HEK293 (cell line): Measurements from ENCODE around the gene NOC2L.

ENCODE experiments used
- BCL11B ChIP-seq: fragments of 450-650 bp; formaldehyde crosslinking; IDR thresholded peaks from 2 replicates; pipeline ENCODE4 v1.5.1; 2016; ENCODE audit warnings: low read depth, missing biosample characterization, missing genetic modification characterization
- EGR2 ChIP-seq: fragments of 450-650 bp; formaldehyde crosslinking; IDR thresholded peaks from 2 replicates; pipeline ENCODE4 v1.5.1; 2016; ENCODE audit warnings: low read depth, missing biosample characterization, missing genetic modification characterization
- HOXA7 ChIP-seq: sonication (generic); formaldehyde crosslinking; IDR thresholded peaks from 2 replicates; pipeline ENCODE4 v1.8.1; 2022; ENCODE audit warnings: missing genetic modification reagents, borderline replicate concordance
- KLF1 ChIP-seq: fragments of 450-650 bp; formaldehyde crosslinking; IDR thresholded peaks from 2 replicates; pipeline ENCODE4 v1.5.1; 2016; ENCODE audit warnings: missing biosample characterization, missing genetic modification characterization
- KLF8 ChIP-seq: fragments of 450-650 bp; formaldehyde crosslinking; IDR thresholded peaks from 2 replicates; pipeline ENCODE4 v1.5.1; 2016; ENCODE audit warnings: missing biosample characterization, missing genetic modification characterization
- ZBTB20 ChIP-seq: fragments of 450-650 bp; formaldehyde crosslinking; IDR thresholded peaks from 2 replicates; pipeline ENCODE4 v1.5.1; 2016; ENCODE audit warnings: missing biosample characterization, missing genetic modification characterization
- ZFP37 ChIP-seq: fragments of 450-650 bp; formaldehyde crosslinking; IDR thresholded peaks from 2 replicates; pipeline ENCODE4 v1.5.1; 2016; ENCODE audit warnings: missing biosample characterization, missing genetic modification characterization
- ZFP69B ChIP-seq: fragments of 450-650 bp; formaldehyde crosslinking; IDR thresholded peaks from 2 replicates; pipeline ENCODE4 v1.5.1; 2016; ENCODE audit warnings: missing biosample characterization, missing genetic modification characterization
- ZNF121 ChIP-seq: fragments of 450-650 bp; formaldehyde crosslinking; IDR thresholded peaks from 2 replicates; pipeline ENCODE4 v1.5.1; 2016; ENCODE audit warnings: missing biosample characterization, missing genetic modification characterization
- ZNF157 ChIP-seq: fragments of 450-650 bp; formaldehyde crosslinking; IDR thresholded peaks from 2 replicates; pipeline ENCODE4 v1.5.1; 2016; ENCODE audit warnings: missing biosample characterization, missing genetic modification characterization
- ZNF175 ChIP-seq: fragments of 450-650 bp; formaldehyde crosslinking; IDR thresholded peaks from 2 replicates; pipeline ENCODE4 v1.5.1; 2016; ENCODE audit warnings: missing biosample characterization, missing genetic modification characterization
- ZNF2 ChIP-seq: fragments of 450-650 bp; formaldehyde crosslinking; IDR thresholded peaks from 2 replicates; pipeline ENCODE4 v1.5.1; 2016; ENCODE audit warnings: missing biosample characterization, missing genetic modification characterization
- ZNF341 ChIP-seq: fragments of 450-650 bp; formaldehyde crosslinking; IDR thresholded peaks from 2 replicates; pipeline ENCODE4; 2016; ENCODE audit warnings: low read depth, missing biosample characterization, missing genetic modification characterization
- ZNF404 ChIP-seq: fragments of 450-650 bp; formaldehyde crosslinking; IDR thresholded peaks from 2 replicates; pipeline ENCODE4 v1.5.1; 2017; ENCODE audit warnings: missing biosample characterization, missing genetic modification characterization
- ZNF473 ChIP-seq: fragments of 450-650 bp; formaldehyde crosslinking; IDR thresholded peaks from 2 replicates; pipeline ENCODE4 v1.5.1; 2017; ENCODE audit warnings: missing biosample characterization, missing genetic modification characterization
- ZNF501 ChIP-seq: fragments of 450-650 bp; formaldehyde crosslinking; IDR thresholded peaks from 2 replicates; pipeline ENCODE4 v1.5.1; 2016; ENCODE audit warnings: missing biosample characterization, missing genetic modification characterization
- ZNF596 ChIP-seq: fragments of 450-650 bp; IDR thresholded peaks from 2 replicates; pipeline ENCODE4 v1.5.0; 2018; ENCODE audit warnings: missing biosample characterization, mild to moderate bottlenecking, missing genetic modification characterization, moderate library complexity
- ZNF623 ChIP-seq: fragments of 450-650 bp; formaldehyde crosslinking; IDR thresholded peaks from 2 replicates; pipeline ENCODE4 v1.5.1; 2016; ENCODE audit warnings: missing biosample characterization, missing genetic modification characterization
- ZNF654 ChIP-seq: fragments of 450-650 bp; formaldehyde crosslinking; IDR thresholded peaks from 2 replicates; pipeline ENCODE4 v1.5.1; 2016; ENCODE audit warnings: low read depth, missing biosample characterization, missing genetic modification characterization
- ZNF664 ChIP-seq: fragments of 450-650 bp; formaldehyde crosslinking; IDR thresholded peaks from 2 replicates; pipeline ENCODE4 v1.5.1; 2016; ENCODE audit warnings: missing biosample characterization, missing genetic modification characterization
- ZNF701 ChIP-seq: fragments of 450-650 bp; formaldehyde crosslinking; IDR thresholded peaks from 2 replicates; pipeline ENCODE4 v1.5.1; 2016; ENCODE audit warnings: missing biosample characterization, missing genetic modification characterization
- ZNF837 ChIP-seq: fragments of 450-650 bp; formaldehyde crosslinking; IDR thresholded peaks from 2 replicates; pipeline ENCODE4 v1.5.1; 2016; ENCODE audit warnings: missing biosample characterization, missing genetic modification characterization
- TF ChIP-seq, protein P1 (sequence below): fragments of 450-650 bp; formaldehyde crosslinking; IDR thresholded peaks from 2 replicates; pipeline ENCODE4 v1.5.1; 2016; ENCODE audit warnings: missing biosample characterization, missing genetic modification characterization
- TF ChIP-seq, protein P2 (sequence below): fragments of 450-650 bp; formaldehyde crosslinking; IDR thresholded peaks from 2 replicates; pipeline ENCODE4 v1.5.1; 2016; ENCODE audit warnings: missing biosample characterization, missing genetic modification characterization
- TF ChIP-seq, protein P3 (sequence below): fragments of 450-650 bp; formaldehyde crosslinking; IDR thresholded peaks from 2 replicates; pipeline ENCODE4 v1.5.1; 2017; ENCODE audit warnings: missing biosample characterization, mild to moderate bottlenecking, missing genetic modification characterization, moderate library complexity
- TF ChIP-seq, protein P4 (sequence below): fragments of 450-650 bp; IDR thresholded peaks from 2 replicates; pipeline ENCODE4 v1.5.1; 2018; ENCODE audit warnings: missing biosample characterization, missing genetic modification characterization
- TF ChIP-seq, protein P5 (sequence below): fragments of 450-650 bp; formaldehyde crosslinking; IDR thresholded peaks from 2 replicates; pipeline ENCODE4 v1.5.1; 2016; ENCODE audit warnings: missing biosample characterization, missing genetic modification characterization
- TF ChIP-seq, protein P6 (sequence below): fragments of 450-650 bp; formaldehyde crosslinking; IDR thresholded peaks from 2 replicates; pipeline ENCODE4 v1.5.1; 2016; ENCODE audit warnings: missing biosample characterization, missing genetic modification characterization
- TF ChIP-seq, protein P7 (sequence below): fragments of 450-650 bp; formaldehyde crosslinking; IDR thresholded peaks from 2 replicates; pipeline ENCODE4 v1.5.1; 2016; ENCODE audit warnings: missing biosample characterization, missing genetic modification characterization

The NOC2L gene

DNA sequence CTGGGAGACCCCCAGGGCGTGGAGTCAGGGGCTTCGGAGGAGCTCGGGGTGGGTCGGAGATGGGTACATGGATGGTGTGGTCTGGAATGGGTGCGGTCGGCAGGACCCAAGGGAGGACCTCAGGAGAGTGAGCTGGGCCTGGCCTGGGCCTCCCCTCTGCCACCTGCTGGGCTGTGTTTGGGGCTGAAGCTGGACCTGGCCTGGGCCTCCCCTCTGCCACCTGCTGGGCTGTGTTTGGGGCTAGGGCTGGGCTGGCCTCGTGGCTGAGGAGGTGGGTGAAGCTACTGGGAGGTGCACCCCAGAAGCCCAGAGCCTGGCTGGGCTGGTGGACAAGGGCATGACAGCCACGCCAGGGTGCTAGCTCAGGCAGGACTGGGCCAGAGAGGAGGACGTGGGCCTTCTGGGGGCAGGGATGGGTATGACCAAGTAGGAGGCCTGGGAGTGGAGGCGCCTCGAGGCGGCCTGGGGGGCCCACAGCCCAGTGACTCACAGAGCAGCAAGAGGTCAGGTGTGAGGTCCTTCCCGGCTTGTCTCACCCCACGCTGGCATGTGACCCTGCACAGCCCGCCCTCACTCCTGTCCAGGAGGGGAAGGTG is 20.9 kb downstream of the NOC2L start (continued):
- TF ChIP-seq, protein P1, sequence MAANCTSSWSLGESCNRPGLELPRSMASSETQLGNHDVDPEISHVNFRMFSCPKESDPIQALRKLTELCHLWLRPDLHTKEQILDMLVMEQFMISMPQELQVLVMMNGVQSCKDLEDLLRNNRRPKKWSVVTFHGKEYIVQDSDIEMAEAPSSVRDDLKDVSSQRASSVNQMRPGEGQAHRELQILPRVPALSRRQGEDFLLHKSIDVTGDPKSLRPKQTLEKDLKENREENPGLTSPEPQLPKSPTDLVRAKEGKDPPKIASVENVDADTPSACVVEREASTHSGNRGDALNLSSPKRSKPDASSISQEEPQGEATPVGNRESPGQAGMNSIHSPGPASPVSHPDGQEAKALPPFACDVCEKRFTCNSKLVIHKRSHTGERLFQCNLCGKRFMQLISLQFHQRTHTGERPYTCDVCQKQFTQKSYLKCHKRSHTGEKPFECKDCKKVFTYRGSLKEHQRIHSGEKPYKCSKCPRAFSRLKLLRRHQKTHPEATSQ (tag by site-specific recombination) = no peak
- TF ChIP-seq KLF8 (tag by site-specific recombination) (peak; percentile 77), HOXA7 (CRISPR knock-in tag) (no peak), EGR2 (tag by site-specific recombination) (peak; percentile 80; the same call in 1 of the 2 replicates), ZFP69B (peak; percentile 91), ZNF664 (tag by site-specific recombination) (no peak), ZNF701 (tag by site-specific recombination) (no peak), ZNF596 (tag by site-specific recombination) (no peak), ZNF473 (tag by site-specific recombination) (no peak), ZNF2 (tag by site-specific recombination) (no peak), ZBTB20 (tag by site-specific recombination) (0 out of 2 replicates have a peak, but pooled peaks have one; percentile 17), ZNF623 (tag by site-specific recombination) (no peak), ZNF175 (tag by site-specific recombination) (no peak), ZNF157 (no peak), ZNF501 (tag by site-specific recombination) (no peak), ZNF837 (tag by site-specific recombination) (no peak), ZNF654 (no peak), ZNF404 (no peak), ZNF341 (no peak), KLF1 (tag by site-specific recombination) (peak; percentile 77), ZNF121 (tag by site-specific recombination) (no peak), ZFP37 (tag by site-specific recombination) (no peak), BCL11B (tag by site-specific recombination) (0 out of 2 replicates have a peak, but pooled peaks have one; percentile 0)
- TF ChIP-seq, protein P2, sequence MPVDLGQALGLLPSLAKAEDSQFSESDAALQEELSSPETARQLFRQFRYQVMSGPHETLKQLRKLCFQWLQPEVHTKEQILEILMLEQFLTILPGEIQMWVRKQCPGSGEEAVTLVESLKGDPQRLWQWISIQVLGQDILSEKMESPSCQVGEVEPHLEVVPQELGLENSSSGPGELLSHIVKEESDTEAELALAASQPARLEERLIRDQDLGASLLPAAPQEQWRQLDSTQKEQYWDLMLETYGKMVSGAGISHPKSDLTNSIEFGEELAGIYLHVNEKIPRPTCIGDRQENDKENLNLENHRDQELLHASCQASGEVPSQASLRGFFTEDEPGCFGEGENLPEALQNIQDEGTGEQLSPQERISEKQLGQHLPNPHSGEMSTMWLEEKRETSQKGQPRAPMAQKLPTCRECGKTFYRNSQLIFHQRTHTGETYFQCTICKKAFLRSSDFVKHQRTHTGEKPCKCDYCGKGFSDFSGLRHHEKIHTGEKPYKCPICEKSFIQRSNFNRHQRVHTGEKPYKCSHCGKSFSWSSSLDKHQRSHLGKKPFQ (tag by site-specific recombination) = no peak
- TF ChIP-seq, protein P3, sequence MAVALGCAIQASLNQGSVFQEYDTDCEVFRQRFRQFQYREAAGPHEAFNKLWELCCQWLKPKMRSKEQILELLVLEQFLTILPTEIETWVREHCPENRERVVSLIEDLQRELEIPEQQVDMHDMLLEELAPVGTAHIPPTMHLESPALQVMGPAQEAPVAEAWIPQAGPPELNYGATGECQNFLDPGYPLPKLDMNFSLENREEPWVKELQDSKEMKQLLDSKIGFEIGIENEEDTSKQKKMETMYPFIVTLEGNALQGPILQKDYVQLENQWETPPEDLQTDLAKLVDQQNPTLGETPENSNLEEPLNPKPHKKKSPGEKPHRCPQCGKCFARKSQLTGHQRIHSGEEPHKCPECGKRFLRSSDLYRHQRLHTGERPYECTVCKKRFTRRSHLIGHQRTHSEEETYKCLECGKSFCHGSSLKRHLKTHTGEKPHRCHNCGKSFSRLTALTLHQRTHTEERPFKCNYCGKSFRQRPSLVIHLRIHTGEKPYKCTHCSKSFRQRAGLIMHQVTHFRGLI (tag by site-specific recombination) = peak; percentile 14; the same call in 1 of the 2 replicates
- TF ChIP-seq, protein P4, sequence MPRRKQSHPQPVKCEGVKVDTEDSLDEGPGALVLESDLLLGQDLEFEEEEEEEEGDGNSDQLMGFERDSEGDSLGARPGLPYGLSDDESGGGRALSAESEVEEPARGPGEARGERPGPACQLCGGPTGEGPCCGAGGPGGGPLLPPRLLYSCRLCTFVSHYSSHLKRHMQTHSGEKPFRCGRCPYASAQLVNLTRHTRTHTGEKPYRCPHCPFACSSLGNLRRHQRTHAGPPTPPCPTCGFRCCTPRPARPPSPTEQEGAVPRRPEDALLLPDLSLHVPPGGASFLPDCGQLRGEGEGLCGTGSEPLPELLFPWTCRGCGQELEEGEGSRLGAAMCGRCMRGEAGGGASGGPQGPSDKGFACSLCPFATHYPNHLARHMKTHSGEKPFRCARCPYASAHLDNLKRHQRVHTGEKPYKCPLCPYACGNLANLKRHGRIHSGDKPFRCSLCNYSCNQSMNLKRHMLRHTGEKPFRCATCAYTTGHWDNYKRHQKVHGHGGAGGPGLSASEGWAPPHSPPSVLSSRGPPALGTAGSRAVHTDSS = no peak
- TF ChIP-seq, protein P5, sequence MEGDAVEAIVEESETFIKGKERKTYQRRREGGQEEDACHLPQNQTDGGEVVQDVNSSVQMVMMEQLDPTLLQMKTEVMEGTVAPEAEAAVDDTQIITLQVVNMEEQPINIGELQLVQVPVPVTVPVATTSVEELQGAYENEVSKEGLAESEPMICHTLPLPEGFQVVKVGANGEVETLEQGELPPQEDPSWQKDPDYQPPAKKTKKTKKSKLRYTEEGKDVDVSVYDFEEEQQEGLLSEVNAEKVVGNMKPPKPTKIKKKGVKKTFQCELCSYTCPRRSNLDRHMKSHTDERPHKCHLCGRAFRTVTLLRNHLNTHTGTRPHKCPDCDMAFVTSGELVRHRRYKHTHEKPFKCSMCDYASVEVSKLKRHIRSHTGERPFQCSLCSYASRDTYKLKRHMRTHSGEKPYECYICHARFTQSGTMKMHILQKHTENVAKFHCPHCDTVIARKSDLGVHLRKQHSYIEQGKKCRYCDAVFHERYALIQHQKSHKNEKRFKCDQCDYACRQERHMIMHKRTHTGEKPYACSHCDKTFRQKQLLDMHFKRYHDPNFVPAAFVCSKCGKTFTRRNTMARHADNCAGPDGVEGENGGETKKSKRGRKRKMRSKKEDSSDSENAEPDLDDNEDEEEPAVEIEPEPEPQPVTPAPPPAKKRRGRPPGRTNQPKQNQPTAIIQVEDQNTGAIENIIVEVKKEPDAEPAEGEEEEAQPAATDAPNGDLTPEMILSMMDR (tag by site-specific recombination) = peak; percentile 98
- TF ChIP-seq, protein P6, sequence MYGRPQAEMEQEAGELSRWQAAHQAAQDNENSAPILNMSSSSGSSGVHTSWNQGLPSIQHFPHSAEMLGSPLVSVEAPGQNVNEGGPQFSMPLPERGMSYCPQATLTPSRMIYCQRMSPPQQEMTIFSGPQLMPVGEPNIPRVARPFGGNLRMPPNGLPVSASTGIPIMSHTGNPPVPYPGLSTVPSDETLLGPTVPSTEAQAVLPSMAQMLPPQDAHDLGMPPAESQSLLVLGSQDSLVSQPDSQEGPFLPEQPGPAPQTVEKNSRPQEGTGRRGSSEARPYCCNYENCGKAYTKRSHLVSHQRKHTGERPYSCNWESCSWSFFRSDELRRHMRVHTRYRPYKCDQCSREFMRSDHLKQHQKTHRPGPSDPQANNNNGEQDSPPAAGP (tag by site-specific recombination) = peak; percentile 79
- TF ChIP-seq, protein P7, sequence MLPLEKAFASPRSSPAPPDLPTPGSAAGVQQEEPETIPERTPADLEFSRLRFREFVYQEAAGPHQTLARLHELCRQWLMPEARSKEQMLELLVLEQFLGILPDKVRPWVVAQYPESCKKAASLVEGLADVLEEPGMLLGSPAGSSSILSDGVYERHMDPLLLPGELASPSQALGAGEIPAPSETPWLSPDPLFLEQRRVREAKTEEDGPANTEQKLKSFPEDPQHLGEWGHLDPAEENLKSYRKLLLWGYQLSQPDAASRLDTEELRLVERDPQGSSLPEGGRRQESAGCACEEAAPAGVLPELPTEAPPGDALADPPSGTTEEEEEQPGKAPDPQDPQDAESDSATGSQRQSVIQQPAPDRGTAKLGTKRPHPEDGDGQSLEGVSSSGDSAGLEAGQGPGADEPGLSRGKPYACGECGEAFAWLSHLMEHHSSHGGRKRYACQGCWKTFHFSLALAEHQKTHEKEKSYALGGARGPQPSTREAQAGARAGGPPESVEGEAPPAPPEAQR = no peak
